ENCODE results near the gene ARPC5.

ARPC5 gene

DNA sequence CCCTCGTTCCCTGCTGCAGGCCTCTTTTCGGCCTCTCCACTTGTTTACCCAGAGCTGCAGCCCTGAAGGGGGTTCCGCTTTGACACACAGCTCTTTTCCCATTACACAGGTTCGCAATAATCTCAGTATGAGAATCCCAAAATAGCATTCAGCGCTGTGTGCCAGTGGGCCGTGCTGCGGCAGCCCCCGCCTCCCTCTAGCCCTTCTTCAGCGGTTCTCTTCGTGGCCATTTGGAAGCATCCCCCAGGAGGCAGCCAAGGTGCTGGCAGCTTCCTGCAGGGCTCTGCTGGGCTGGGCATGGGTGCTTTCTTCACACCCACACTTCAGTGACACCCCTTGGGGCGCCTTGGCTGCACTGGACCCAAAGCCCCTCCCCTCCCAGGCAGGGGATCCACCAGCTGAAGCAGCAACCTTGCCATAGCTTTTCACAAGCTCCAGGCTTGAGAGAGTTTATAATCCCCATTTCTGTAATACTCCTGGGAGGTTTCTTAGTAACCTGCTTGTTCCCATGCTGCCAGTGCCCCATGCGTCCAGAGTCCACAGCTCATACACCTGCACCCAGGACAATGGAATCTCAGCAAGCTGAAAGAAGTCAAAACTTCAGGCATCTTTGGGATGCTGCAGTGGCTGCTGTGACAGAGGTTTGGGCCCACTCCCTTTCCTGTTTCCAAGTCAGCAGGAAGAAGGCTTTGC, 53.4 kb downstream of the ARPC5 start:
- DNase-seq, result no peak

DNA sequence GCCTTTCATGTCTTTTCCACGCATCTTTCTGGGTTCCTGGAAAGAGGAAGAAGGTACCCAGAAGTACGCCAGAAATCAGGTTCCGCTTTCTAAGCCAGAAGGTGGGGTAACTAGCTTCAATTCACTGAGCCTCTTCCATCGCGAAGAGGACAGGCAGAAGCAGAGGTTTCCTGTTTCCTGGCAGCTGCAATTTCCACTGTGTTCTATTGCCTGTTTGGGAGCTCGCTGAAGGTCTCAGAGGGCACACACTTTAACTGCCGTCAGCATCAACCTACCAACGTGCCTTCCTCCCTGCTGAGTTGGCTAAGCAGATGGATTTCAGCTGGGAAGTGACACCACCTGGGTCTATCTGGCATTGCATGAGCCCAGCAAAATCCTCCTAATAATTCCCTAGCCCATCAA, 55.3 kb downstream of the ARPC5 start:
- peak; percentile 45 for DNase-seq

DNA sequence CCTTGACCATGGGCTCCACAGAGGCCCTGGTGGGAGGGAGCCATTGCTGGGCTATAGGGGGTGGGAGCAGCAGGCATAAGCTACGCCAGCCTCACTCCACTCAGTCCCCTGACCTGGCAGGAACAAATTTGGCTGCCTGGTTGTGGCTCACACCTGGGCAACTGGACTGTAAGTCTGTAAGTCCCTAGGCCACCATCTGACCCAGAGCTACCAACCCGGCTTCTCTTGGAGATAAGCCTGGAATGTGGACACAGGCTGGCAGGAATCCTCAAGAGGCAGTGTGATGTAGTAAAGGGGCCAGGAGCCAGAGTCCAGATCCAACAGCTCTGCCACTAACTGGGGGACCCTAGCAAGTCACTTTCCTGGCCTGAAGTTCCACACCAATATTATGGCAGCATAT, 56.7 kb downstream of the ARPC5 start:
- no peak for DNase-seq

DNA sequence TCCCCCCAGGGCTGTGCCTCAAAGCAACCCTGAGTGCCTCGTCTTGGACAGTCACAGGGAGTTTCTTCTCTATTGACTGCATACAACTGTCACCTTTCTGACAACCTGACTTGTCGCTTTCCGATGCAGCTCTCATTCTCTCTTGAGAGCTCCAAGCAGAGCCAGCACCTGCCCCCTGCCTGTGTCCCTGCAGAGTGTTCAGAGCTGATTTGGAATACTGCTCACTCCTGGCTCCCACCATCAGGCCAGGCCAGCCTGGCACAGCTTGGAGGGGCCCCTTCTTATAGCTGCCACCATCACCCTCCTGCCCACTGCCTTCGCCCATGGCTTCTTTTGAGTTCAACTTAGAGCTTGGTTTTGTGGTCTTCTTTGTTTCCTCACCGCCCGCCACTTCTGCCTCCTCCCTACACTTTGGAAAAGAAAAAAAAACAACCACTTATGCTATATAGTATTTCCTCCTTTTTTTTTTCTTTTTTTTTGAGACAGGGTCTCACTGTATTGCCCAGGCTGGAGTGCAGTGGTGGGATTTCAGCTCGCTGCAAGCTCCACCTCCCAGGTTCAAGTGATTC, 57.6 kb downstream of the ARPC5 start:
- DNase-seq, result no peak

DNA sequence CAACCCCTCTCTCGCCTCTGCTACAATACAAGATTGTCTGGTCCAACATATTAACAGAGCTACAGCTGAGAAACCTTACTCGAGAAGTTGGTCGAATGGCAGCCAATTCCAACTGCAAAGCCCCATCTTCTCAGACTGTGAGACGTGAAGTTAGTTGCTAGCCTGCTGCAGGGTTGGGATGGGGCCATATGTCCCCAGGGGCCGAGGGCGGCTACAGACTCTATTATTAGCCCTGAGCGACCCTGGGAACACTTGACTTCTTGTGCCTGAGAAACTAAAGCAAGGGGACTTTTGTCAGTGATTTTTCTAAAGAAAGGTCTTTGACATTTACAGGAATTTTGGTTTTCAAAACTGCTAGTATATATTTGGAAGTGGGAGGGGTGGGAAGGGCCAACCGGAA, 59.0 kb downstream of the ARPC5 start:
- DNase-seq, result no peak

DNA sequence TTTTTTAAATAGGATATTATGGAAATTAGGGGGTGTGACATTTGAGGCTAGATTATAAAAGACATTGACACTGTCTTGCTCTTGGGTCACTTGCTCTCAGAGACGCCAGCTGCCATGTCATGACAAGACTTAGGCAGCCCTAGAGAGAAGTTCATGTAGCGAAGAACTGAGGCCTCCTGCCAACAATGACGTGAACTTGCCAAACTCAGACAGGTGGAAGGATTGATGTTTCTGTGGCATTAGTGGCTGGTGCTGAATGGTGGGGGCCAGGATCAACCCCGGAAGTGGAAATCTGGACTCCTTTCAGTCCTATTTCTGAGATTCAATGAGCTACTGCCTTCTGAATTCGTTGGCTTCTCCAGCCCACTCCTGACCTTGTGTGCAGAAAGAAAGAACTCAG, 60.0 kb downstream of the ARPC5 start:
- no peak for DNase-seq

DNA sequence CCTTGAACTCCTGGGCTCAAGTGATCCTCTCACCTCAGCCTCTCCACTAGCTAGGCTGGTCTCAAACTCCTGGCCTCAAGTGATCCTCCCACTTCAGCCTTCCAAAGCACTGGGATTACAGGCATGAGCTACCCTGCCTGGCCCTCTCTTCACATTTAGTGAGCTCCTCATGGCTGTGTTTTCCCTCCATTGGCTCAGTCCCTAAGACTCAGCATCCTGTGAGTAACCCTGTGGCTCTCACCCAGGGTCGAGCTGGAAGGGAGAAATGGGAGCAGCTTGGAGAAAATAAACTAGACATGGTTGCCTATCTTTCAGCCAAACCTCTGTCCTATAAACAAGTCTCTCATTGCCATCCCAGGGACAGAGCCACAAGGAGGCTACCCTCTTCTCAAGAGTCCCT, 62.9 kb downstream of the ARPC5 start:
- DNase-seq, result no peak

DNA sequence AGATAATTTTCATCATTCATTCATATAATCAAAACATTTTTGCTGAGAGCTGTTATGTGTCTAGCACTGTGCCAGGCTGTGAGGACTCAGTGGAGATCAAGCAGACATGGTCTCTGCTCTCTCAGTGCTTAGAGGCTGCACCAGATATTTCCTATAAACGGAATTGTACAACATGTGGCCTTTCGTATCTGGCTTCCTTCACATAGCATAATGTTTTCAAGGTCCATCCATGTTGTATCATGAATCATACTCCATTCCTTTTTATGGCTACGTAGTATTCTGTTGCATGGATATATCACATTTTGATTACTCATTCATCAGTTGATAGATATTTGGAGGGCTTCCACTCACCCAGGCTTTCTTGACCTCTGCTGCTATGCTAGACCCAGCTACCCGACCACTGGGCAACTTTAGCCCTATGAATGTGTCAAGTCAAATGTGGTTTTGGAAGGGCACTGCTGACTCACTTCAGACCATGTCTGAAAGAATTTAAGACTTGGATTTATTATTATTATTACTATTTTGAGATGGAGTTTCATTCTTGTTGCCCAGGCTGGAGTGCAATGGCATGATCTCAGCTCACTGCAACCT, 63.8 kb downstream of the ARPC5 start:
- no peak for DNase-seq

Data from NCI-H82 (cell line).